ENCODE data around the gene ATP8B4. TPM values are rescaled to one million over a fixed set of nuclear protein-coding genes. Genes with fewer than 3 reads are reported as not detected.

ATP8B4 gene
- total RNA-seq, 4 donors from 2014 or later, result 11.8 to 18.2 (median 13.4) TPM

DNA sequence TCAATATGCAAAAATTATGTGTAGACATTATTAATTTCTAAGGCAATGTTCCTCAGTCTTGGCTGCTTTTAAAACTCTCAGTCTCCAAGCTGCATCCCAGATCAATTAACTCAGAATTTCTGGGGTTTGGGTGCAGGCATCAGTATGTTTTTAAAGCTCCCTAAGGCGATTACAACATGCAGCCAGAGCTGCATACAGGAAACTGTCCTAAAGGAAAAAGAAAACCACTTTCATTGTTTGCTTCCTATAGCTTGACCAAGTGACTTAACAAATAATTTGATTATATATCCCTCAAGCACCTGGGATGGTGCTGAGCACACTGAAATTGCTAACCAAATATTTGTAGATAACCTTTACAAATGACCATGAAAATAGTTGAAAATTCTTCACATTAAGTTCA, 303.5 kb downstream of the ATP8B4 start:
- Histone ChIP-seq H3K27me3 (no peaks in the 10 kb centered on the region), H3K9me3 (peaks cover 0 to 3% (median 0%) of the 10 kb centered on the region in 4 donors), H3K36me3 (no peaks in the 10 kb centered on the region), H3K4me1 (peaks cover 0 to 6% (median 0%) of the 10 kb centered on the region in 4 donors), H3K4me3 (no peak overlapping the region), H3K27ac (no peak overlapping the region)
- 66 to 75% methylated on average over 1 of the region's 1 CpG for WGBS, 2 donors
- TF ChIP-seq EP300 (IDR thresholded peaks at IDR 0.05), result no peak
- no peak for TF ChIP-seq POLR2A (IDR thresholded peaks at IDR 0.05)
- TF ChIP-seq, protein P1, sequence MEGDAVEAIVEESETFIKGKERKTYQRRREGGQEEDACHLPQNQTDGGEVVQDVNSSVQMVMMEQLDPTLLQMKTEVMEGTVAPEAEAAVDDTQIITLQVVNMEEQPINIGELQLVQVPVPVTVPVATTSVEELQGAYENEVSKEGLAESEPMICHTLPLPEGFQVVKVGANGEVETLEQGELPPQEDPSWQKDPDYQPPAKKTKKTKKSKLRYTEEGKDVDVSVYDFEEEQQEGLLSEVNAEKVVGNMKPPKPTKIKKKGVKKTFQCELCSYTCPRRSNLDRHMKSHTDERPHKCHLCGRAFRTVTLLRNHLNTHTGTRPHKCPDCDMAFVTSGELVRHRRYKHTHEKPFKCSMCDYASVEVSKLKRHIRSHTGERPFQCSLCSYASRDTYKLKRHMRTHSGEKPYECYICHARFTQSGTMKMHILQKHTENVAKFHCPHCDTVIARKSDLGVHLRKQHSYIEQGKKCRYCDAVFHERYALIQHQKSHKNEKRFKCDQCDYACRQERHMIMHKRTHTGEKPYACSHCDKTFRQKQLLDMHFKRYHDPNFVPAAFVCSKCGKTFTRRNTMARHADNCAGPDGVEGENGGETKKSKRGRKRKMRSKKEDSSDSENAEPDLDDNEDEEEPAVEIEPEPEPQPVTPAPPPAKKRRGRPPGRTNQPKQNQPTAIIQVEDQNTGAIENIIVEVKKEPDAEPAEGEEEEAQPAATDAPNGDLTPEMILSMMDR (IDR thresholded peaks at IDR 0.05), result no peak
- no peak for DNase-seq (ENCODE audit: low spot score in 2 of 2)

DNA sequence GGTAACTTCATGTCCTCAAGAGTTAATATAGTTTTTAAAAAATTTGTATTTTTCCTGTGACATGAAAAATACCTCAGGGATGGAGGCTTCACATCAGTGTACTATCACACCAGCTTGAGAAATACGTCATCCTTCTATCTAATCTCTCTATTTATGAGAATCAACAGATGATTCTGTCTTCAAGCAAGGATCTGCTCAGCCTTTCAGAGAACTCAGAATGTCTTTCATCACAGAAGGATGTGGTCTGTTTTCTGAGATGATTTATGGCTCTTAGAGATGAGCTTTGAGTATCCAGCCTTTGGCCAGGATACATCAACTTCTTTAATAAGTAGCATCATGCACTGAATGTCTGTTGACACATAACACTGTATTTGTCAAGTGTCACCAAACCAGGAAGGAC, 304.3 kb downstream of the ATP8B4 start:
- TF ChIP-seq POLR2A (IDR thresholded peaks at IDR 0.05) (no peak), EP300 (IDR thresholded peaks at IDR 0.05) (no peak)
- TF ChIP-seq, protein P1 (IDR thresholded peaks at IDR 0.05), result no peak
- no peaks in the 10 kb centered on the region for H3K27me3 ChIP-seq
- DNase-seq (ENCODE audit: low spot score in 2 of 2), result no peak
- H3K4me3 ChIP-seq, result no peak overlapping the region
- H3K4me1 ChIP-seq, result peaks cover 0 to 14% (median 0%) of the 10 kb centered on the region in 4 donors
- H3K9me3 ChIP-seq, result peaks cover 0 to 3% (median 0%) of the 10 kb centered on the region in 4 donors
- 86% methylated on average over 1 of the region's 1 CpG for WGBS, 2 donors
- no peak overlapping the region for H3K27ac ChIP-seq
- H3K36me3 ChIP-seq, result no peaks in the 10 kb centered on the region

DNA sequence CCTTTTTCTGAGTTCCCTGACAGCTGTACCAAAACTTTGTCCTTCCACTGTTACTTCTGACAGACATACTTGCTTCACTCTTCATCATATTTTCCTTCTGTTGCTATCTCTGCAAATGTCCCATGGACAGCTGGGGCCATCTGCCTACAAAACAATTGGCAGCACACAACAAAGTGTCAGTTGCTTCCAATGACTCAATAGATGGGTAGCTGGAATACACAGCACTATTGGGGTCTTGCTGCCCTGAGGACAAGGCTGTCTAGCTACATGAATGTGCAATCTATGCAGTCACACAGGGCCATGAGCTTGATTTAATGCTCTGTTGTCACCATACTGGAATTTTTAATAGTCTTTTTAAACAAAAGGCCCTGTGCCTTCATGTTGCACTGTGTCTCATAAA, 305.4 kb downstream of the ATP8B4 start:
- TF ChIP-seq EP300 (IDR thresholded peaks at IDR 0.05) (no peak), POLR2A (IDR thresholded peaks at IDR 0.05) (no peak)
- TF ChIP-seq, protein P1 (IDR thresholded peaks at IDR 0.05), result no peak
- Histone ChIP-seq H3K9me3 (no peaks in the 10 kb centered on the region), H3K4me1 (peaks cover 0 to 14% (median 0%) of the 10 kb centered on the region in 4 donors), H3K4me3 (no peak overlapping the region), H3K36me3 (no peaks in the 10 kb centered on the region), H3K27me3 (no peaks in the 10 kb centered on the region), H3K27ac (no peak overlapping the region)
- DNase-seq (ENCODE audit: low spot score in 2 of 2), result no peak

DNA sequence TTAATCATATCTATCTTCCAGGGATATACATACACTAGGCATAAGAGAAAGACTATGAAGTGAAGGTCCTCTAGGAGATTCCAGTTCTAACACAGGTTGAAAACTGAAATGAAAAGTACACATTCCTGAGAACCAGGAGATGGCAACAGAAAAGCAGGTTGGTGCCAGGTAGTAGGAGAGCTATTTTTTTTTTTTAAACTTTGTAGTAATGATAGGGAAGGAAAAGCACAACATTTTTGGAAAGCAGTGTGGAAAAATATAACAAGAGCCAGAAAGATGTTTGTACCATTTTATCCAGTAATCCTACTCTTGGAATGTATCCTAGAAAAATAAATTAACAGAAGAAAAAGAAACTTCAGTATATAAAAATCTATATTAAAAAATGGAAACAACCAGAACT, 308.3 kb downstream of the ATP8B4 start:
- no peaks in the 10 kb centered on the region for H3K36me3 ChIP-seq
- TF ChIP-seq, protein P1 (IDR thresholded peaks at IDR 0.05), result no peak
- TF ChIP-seq POLR2A (IDR thresholded peaks at IDR 0.05) (no peak), EP300 (IDR thresholded peaks at IDR 0.05) (no peak)
- peaks cover 0 to 4% (median 0%) of the 10 kb centered on the region in 4 donors for H3K9me3 ChIP-seq
- peaks cover 0 to 14% (median 0%) of the 10 kb centered on the region in 4 donors for H3K4me1 ChIP-seq
- no peak overlapping the region for H3K4me3 ChIP-seq
- H3K27ac ChIP-seq, result peak overlapping the region in 2 of 4 donors; percentile 62 to 78
- DNase-seq (ENCODE audit: low spot score in 2 of 2), result no peak
- H3K27me3 ChIP-seq, result no peaks in the 10 kb centered on the region

DNA sequence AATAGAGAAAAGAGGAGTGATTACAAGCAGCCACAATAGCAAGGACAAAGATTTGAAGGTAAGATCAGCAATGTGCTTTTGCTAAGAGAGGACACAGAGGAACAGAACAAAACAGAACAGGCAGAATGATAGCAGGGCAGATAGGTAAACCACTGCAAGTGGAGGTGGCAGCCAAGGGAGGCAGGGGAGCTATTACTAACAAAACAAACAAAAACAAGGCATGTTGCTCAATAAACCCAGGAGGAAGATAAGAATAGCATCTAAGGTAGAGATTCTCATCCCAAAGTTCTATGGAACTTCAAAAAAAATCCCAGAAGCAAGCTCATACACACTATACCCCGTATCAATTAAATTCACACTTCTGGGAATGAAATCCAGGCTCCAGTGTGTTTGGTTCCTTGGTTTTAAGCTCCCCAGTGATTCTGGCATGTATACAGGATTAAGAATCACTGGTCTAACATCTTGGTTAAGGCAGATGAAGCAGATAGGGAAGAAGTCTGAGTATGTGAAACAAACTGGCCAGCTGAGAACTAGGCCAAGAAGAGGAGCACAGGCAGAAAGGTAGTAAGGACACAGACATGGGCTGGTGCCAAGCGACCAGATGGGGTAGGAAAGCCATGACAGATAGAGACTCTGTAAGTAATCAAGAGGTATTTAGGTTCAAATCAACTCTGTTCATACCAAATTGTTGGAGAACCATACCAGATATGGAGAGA, 309.0 kb downstream of the ATP8B4 start:
- no peak for DNase-seq (ENCODE audit: low spot score in 2 of 2)
- 83 to 86% methylated on average over 2 of the region's 2 CpGs for WGBS, 2 donors
- TF ChIP-seq EP300 (IDR thresholded peaks at IDR 0.05) (no peak), POLR2A (IDR thresholded peaks at IDR 0.05) (no peak)
- TF ChIP-seq, protein P1 (IDR thresholded peaks at IDR 0.05), result no peak
- H3K4me1 ChIP-seq, result peaks cover 0 to 14% (median 0%) of the 10 kb centered on the region in 4 donors
- peaks cover 0 to 4% (median 0%) of the 10 kb centered on the region in 4 donors for H3K9me3 ChIP-seq
- H3K36me3 ChIP-seq, result no peaks in the 10 kb centered on the region
- no peaks in the 10 kb centered on the region for H3K27me3 ChIP-seq
- H3K27ac ChIP-seq, result peak overlapping the region in 2 of 4 donors; percentile 62 to 78
- H3K4me3 ChIP-seq, result no peak overlapping the region

Measured in tibial nerve (tissue), 4 donors.